GM18861 (cell line): ENCODE measurements around the gene TMEM35B.
A peak's percentile ranks its signal among the peaks of the same experiment; 100 is the strongest.

ENCODE experiments used
- ATAC-seq: cut with Tn5 transposase; IDR thresholded peaks from one replicate; pipeline ENCODE4 v1.9.1; 2021; ENCODE audit not compliant: unreplicated experiment

TMEM35B gene

GRCh38 chr1:34984793-34985608 is at the start of gene TMEM35B:
TSS of gene TMEM35B (minus strand) at chr1:34985347. CDS start at chr1:34985305, 42 bp downstream.
- peak; percentile 49 for ATAC-seq

DNA sequence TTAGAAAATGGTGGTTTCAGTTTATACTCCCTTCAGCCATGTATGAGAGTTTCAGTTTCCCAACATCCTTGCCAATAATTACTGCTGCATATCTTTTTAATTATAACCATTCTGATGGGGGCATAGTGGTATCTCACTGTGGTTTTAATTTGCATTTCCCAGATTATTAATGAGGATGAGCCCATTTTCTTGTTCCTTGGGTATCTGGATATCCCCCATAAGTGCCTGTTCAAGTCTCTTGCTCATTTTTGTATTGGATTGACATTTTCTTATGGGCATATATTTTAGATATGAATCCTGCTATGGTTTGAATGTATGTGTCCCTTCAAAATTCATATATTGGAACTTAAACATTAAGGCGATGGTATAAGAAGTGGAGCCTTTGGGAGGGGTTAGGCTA is 48.2 kb upstream of the TMEM35B start:
- no peak for ATAC-seq

- no peak for ATAC-seq
Observed at GRCh38 chr1:35032384-35032739, 47.2 kb upstream of the TMEM35B start.

- ATAC-seq: peak; percentile 26
Observed at GRCh38 chr1:35030756-35031446, 45.8 kb upstream of the TMEM35B start.

DNA sequence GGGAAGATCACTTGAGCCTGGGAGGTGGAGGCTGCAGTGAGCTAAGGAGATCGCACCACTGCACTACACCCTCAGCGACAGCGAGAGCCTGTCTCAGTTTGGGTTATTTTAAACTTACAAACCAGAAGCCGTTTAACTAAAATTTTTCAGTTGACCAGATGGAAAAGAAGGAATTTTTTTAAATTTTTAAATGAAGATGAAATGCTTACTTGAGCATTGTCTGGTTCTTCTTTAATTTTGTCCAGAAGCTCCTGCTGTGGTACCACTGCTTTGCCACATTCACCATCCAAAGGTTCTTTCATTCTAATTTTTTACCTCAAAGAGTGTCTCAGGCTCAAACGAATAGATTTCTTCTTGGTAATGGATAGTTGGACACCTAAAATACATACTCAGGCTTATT is 45.2 kb upstream of the TMEM35B start:
- ATAC-seq: no peak

- no peak for ATAC-seq
Observed at GRCh38 chr1:35029761-35030160, 44.6 kb upstream of the TMEM35B start.

- ATAC-seq: no peak
Observed at GRCh38 chr1:35016406-35016805, 31.3 kb upstream of the TMEM35B start.

DNA sequence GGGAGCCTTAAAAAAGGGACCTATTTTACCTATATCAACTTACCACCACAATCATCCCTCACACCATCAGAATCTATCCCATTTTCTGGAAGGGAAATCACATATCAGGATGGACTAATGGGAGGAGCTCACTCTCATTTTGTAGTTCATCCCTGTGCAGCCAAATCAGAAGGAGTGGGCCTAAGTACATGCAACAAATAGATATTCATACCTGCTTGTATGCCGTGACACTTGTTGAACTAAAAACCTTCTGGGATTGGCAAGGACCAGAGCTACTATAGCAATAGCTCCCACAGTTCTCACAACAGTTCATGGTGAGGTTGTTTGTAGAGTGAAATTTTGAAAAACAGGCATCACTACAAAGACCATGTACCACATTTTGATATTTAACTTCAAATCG is 29.3 kb upstream of the TMEM35B start:
- ATAC-seq: no peak

GRCh38 chr1:35005711-35006110 is 20.6 kb upstream of the TMEM35B start:
- no peak for ATAC-seq

- ATAC-seq: no peak
Observed at GRCh38 chr1:35001743-35002142, 16.6 kb upstream of the TMEM35B start.

- no peak for ATAC-seq
Observed at GRCh38 chr1:34994878-34995277, 9.7 kb upstream of the TMEM35B start.

- ATAC-seq: no peak
Observed at GRCh38 chr1:34988581-34988980, 3.4 kb upstream of the TMEM35B start.

DNA sequence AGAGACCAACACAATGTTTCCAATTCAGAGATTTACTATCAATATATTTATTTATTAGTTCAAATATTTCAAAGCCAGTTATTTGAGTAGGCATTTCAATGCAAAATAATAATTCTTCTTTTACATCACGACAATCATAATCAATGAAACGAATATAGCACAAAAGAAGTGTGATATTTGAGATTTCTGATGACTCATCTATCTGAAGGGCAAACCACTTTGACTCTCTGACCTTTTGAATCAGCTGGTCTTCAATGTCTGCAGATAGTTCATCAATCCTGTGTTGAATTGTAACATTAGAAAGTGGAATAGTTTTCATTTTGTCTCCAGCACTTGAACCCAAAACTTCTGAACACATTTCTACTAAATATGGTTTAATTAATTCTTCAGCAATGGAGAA is 3.0 kb upstream of the TMEM35B start:
- ATAC-seq: no peak

DNA sequence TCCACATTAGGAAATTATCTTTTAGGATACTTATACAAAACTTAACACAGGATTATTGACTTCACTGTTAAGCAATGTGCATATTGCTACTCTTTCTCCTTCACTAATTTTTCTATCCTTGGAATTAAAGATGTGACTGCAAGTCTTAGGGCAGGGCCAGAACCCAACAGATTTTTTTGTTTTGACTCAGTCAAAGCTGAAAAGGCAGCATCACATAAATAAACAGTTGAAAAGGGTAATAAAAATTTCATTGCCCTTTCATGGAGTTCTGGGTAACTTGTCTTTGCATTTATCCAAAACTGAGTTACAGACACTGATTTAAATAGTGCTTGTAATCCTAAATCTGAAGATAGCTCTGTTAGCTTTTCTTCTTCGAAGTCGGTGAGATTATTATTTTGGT is 1.9 kb upstream of the TMEM35B start:
- no peak for ATAC-seq

GRCh38 chr1:34985609-34985904 is 410 bp upstream of the TMEM35B start:
- ATAC-seq: peak; percentile 3

- no peak for ATAC-seq
Observed at GRCh38 chr1:34984435-34984792, 733 bp downstream of the TMEM35B start.

GRCh38 chr1:34983700-34984355 is 1.3 kb downstream of the TMEM35B start:
- no peak for ATAC-seq

- ATAC-seq: no peak
Observed at GRCh38 chr1:34982820-34983376, 2.2 kb downstream of the TMEM35B start.

- peak; percentile 41 for ATAC-seq
Observed at GRCh38 chr1:34980715-34981114, 4.4 kb downstream of the TMEM35B start.

- no peak for ATAC-seq
Observed at GRCh38 chr1:34978921-34979320, 6.2 kb downstream of the TMEM35B start.

DNA sequence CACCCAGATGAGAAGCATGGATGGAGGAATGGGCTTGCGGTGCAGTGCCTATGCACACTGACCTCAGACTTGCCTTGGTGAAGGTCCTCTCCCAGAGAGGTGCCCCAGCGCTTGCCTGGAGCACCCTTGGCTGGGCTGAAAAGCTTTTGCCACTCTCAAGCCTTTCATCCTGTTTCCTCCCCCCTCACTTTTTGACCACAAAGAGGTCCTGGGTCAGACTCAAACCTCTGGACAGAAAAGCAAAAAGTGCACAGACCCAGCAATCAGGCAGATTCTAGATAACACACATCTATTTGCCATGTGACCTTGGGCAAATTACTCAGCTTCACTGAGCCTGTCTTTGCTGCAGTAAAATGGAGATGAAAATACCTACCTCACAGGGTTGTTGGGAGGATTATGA is 7.3 kb downstream of the TMEM35B start:
- no peak for ATAC-seq

DNA sequence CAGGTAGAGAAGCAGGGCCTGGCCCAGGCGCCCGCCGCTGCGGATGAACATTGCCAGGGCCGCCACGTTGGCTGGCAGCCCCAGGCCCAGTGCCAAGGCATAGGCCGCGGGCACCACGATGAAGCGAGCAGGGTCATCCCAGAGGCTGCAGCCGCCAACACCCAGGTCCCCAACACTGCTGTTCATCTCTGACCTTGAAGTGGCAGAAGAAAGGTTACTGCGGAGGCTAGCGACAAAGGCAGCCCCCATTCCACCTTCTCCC is 8.0 kb downstream of the TMEM35B start:
- ATAC-seq: no peak
